Testis (tissue), 3 donors: ENCODE data around the gene RNF183. TPM values are rescaled to one million over a fixed set of nuclear protein-coding genes. Genes with fewer than 3 reads are reported as not detected.

Experiments used
- DNase-seq: peaks from one replicate; pipeline ENCODE4 v3.0.0-alpha.2; 2019
- H3K27ac ChIP-seq, 2 donors: fragments of 200-600 bp; sonication (generic); one replicate each; pipeline ENCODE4 v1.5.1; 2019
- H3K27me3 ChIP-seq: fragments of 200-600 bp; sonication (generic); one replicate; pipeline ENCODE4 v1.5.1; 2019
- H3K36me3 ChIP-seq: fragments of 200-600 bp; sonication (generic); one replicate; pipeline ENCODE4 v1.5.1; 2017; ENCODE audit warnings: low read depth; ENCODE audit errors: missing control alignments
- H3K4me1 ChIP-seq: fragments of 200-600 bp; sonication (generic); one replicate; pipeline ENCODE4 v1.5.1; 2019
- H3K4me3 ChIP-seq, 2 donors: fragments of 200-600 bp; sonication (generic); one replicate each; pipeline ENCODE4 v1.5.1; 2017 to 2019
- H3K9me3 ChIP-seq: fragments of 200-600 bp; sonication (generic); one replicate; pipeline ENCODE4 v1.5.1; 2017
- CTCF ChIP-seq, 3 experiments: fragments of 450-650 bp in 2 of 3; fragments of 200-600 bp in 1 of 3; sonication (generic) in 1 of 3; IDR thresholded peaks; one replicate each; pipeline ENCODE4 v1.5.1; 2016 to 2019; ENCODE audit warnings: antibody characterized with exemption in 3 of 3, mild to moderate bottlenecking in 2 of 3, moderate library complexity in 1 of 3
- POLR2A ChIP-seq: fragments of 450-650 bp; IDR thresholded peaks from one replicate; pipeline ENCODE4 v1.6.1; 2017; ENCODE audit warnings: antibody characterized with exemption, mild to moderate bottlenecking, moderate library complexity
- WGBS, 2 donors: methylation state at CpG; one replicate each; pipeline ENCODE4 v1.1.5; 2018; 5-methylcytosine and 5-hydroxymethylcytosine counted together
- intact Hi-C: fragments of 100-400 bp; cut with DNase I; formaldehyde crosslinking; loops from one replicate; pipeline ENCODE4 v1.15.1; 2023; ENCODE audit warnings: low total_unique reads
- polyA plus RNA-seq: library from polyadenylated mRNA; stranded (reverse); fragments of 350-450 nt; fragmentation: Illumina TruSeq; extraction: RNeasy Lipid Tissue Mini Kit (QIAGEN cat#74804); gene quantifications from one replicate; pipeline ENCODE4 v1.2.3, GENCODE V29; 2014; ENCODE audit warnings: low read depth, low replicate concordance; ENCODE audit not compliant: insufficient read depth
- total RNA-seq, 2 donors: library from RNA; depleted of rRNA; stranded (reverse); fragments of >200 nt; gene quantifications; one replicate each; pipeline ENCODE4 v1.2.3, GENCODE V29; 2016

The RNF183 gene
- total and polyA plus RNA-seq, 3 donors from 2014 or later, result 1.7 to 7.5 (median 1.9) TPM

- Histone ChIP-seq H3K27me3 (no peaks in the 10 kb centered on the region), H3K4me1 (no peaks in the 10 kb centered on the region), H3K9me3 (no peaks in the 10 kb centered on the region), H3K27ac (no peak overlapping the region), H3K4me3 (no peak overlapping the region), H3K36me3 (no peaks in the 10 kb centered on the region)
- no peak for TF ChIP-seq CTCF (IDR thresholded peaks at IDR 0.05)
- no peak for TF ChIP-seq POLR2A
- WGBS, 2 donors, result 93 to 96% methylated on average over 4 of the region's 4 CpGs
- intact Hi-C loops, result no loop called here
- DNase-seq, result no peak
Observed at GRCh38 chr9:113316030-113316429, 12.9 kb upstream of the RNF183 start.

GRCh38 chr9:113315231-113315630, 12.1 kb upstream of the RNF183 start:
- no peak overlapping the region for H3K27ac ChIP-seq
- no peak for DNase-seq
- H3K4me3 ChIP-seq, result no peak overlapping the region
- no peaks in the 10 kb centered on the region for H3K27me3 ChIP-seq
- H3K9me3 ChIP-seq, result no peaks in the 10 kb centered on the region
- TF ChIP-seq CTCF (IDR thresholded peaks at IDR 0.05) (no peak), POLR2A (no peak)
- H3K36me3 ChIP-seq, result no peaks in the 10 kb centered on the region
- intact Hi-C loops, result no loop called here
- no peaks in the 10 kb centered on the region for H3K4me1 ChIP-seq

GRCh38 chr9:113313261-113313660, 10.1 kb upstream of the RNF183 start:
- no peak for DNase-seq
- no peak overlapping the region for H3K4me3 ChIP-seq
- intact Hi-C loops, result no loop called here
- no peaks in the 10 kb centered on the region for H3K9me3 ChIP-seq
- H3K4me1 ChIP-seq, result no peaks in the 10 kb centered on the region
- H3K27me3 ChIP-seq, result no peaks in the 10 kb centered on the region
- TF ChIP-seq CTCF (IDR thresholded peaks at IDR 0.05) (no peak), POLR2A (no peak)
- 67 to 71% methylated on average over 5 of the region's 5 CpGs for WGBS, 2 donors
- no peaks in the 10 kb centered on the region for H3K36me3 ChIP-seq
- H3K27ac ChIP-seq, result no peak overlapping the region

GRCh38 chr9:113311961-113312360, 8.8 kb upstream of the RNF183 start:
- WGBS, 2 donors, result 82 to 90% methylated on average over 3 of the region's 3 CpGs
- no peak overlapping the region for H3K27ac ChIP-seq
- no peak overlapping the region for H3K4me3 ChIP-seq
- H3K36me3 ChIP-seq, result no peaks in the 10 kb centered on the region
- DNase-seq, result no peak
- intact Hi-C loops, result no loop called here
- no peaks in the 10 kb centered on the region for H3K27me3 ChIP-seq
- no peak for TF ChIP-seq POLR2A
- TF ChIP-seq CTCF (IDR thresholded peaks at IDR 0.05), result no peak
- H3K9me3 ChIP-seq, result no peaks in the 10 kb centered on the region
- no peaks in the 10 kb centered on the region for H3K4me1 ChIP-seq

- 47 to 50% methylated on average over 3 of the region's 3 CpGs for WGBS, 2 donors
Observed at GRCh38 chr9:113310538-113310937, 7.4 kb upstream of the RNF183 start.

More at GRCh38 chr9:113310538-113310937, 7.4 kb upstream of the RNF183 start:
- H3K9me3 ChIP-seq, result no peaks in the 10 kb centered on the region
- no peak for TF ChIP-seq CTCF (IDR thresholded peaks at IDR 0.05)
- TF ChIP-seq POLR2A, result no peak
- H3K36me3 ChIP-seq, result no peaks in the 10 kb centered on the region
- H3K27me3 ChIP-seq, result no peaks in the 10 kb centered on the region
- no peak for DNase-seq
- no peaks in the 10 kb centered on the region for H3K4me1 ChIP-seq
- no peak overlapping the region for H3K4me3 ChIP-seq
- no peak overlapping the region for H3K27ac ChIP-seq
- intact Hi-C loops, result no loop called here
